ENCODE measurements around the gene C16orf92. TPM values are rescaled to one million over a fixed set of nuclear protein-coding genes. Genes with fewer than 3 reads are reported as not detected.

Gene C16orf92
- total RNA-seq, 3 donors from 2014 or later (not counting 1 experiment from before 2014, with no cell fraction given), result not detected

DNA sequence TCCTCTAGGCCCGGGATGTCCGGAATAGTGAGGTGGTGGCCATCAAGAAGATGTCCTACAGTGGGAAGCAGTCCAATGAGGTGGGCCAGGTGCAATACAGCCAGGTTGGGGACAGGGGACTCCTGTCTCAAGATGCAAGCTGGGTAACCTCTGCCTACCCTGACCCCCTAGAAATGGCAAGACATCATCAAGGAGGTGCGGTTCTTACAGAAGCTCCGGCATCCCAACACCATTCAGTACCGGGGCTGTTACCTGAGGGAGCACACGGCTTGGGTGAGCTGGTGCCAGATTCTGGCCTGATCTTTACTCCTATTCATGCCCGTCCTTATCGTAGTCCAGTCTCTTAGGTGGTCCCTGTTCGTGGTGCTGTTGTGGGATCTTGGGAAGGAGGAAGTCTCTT lies 44.9 kb upstream of the C16orf92 start:
- TF ChIP-seq, protein P1, sequence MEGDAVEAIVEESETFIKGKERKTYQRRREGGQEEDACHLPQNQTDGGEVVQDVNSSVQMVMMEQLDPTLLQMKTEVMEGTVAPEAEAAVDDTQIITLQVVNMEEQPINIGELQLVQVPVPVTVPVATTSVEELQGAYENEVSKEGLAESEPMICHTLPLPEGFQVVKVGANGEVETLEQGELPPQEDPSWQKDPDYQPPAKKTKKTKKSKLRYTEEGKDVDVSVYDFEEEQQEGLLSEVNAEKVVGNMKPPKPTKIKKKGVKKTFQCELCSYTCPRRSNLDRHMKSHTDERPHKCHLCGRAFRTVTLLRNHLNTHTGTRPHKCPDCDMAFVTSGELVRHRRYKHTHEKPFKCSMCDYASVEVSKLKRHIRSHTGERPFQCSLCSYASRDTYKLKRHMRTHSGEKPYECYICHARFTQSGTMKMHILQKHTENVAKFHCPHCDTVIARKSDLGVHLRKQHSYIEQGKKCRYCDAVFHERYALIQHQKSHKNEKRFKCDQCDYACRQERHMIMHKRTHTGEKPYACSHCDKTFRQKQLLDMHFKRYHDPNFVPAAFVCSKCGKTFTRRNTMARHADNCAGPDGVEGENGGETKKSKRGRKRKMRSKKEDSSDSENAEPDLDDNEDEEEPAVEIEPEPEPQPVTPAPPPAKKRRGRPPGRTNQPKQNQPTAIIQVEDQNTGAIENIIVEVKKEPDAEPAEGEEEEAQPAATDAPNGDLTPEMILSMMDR (IDR thresholded peaks at IDR 0.05), result no peak
- Mint-ChIP-seq H3K36me3 (peaks cover 8% of the 10 kb centered on the region), H3K4me1 (peaks cover 26 to 46% of the 10 kb centered on the region in 2 donors), H3K27me3 (ENCODE audit: low read depth in 2 of 2) (no peaks in the 10 kb centered on the region), H3K4me3 (no peak overlapping the region), H3K9me3 (no peaks in the 10 kb centered on the region), H3K27ac (no peak overlapping the region)
- Histone ChIP-seq H3K9me3 (ENCODE audit: control insufficient read depth, insufficient read depth, low read length) (no peaks in the 10 kb centered on the region), H3K4me1 (ENCODE audit: control insufficient read depth, insufficient read depth, low read length) (peaks cover 28% of the 10 kb centered on the region), H3K27ac (ENCODE audit: low read length) (no peak overlapping the region), H3K4me3 (ENCODE audit: low read length) (no peak overlapping the region), H3K36me3 (ENCODE audit: control insufficient read depth, insufficient read depth, low read length) (peaks cover 46% of the 10 kb centered on the region), H3K27me3 (ENCODE audit: control insufficient read depth, insufficient read depth, low read length) (no peaks in the 10 kb centered on the region)
- 98% methylated on average over 9 of the region's 9 CpGs for WGBS (ENCODE audit: insufficient coverage)
- intact Hi-C loops (cut with micrococcal nuclease), result no loop called here
- ATAC-seq (no peak), DNase-seq (no peak)

DNA sequence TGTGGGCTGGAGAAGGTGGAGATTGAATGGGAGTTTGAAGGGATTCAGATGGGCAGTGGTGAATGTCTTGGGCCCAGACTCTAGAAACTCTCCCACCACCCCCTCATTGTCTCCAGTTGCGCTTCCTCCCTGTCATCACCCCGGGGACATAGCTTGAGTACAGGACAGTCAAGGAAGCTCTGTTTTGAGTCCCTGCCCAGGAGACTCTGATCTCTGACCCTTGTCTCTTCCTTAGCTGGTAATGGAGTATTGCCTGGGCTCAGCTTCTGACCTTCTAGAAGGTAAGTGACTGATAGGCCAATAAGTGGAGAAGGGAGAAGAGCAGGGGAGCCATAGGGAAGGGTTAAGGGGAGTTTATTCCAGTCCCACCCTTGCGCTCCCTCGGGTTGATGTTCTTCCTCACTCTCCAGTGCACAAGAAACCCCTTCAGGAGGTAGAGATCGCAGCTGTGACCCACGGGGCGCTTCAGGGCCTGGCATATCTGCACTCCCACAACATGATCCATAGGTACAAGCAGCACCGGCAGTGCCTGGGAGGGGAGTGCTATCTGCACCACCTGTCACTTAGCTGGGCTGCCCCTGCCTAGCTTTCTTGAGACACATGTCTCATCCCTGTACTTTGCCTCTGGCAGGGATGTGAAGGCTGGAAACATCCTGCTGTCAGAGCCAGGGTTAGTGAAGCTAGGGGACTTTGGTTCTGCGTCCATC lies 44.3 kb upstream of the C16orf92 start:
- Mint-ChIP-seq H3K27ac (no peak overlapping the region), H3K9me3 (no peaks in the 10 kb centered on the region), H3K4me3 (no peak overlapping the region), H3K4me1 (peaks cover 26 to 40% of the 10 kb centered on the region in 2 donors), H3K36me3 (peaks cover 8% of the 10 kb centered on the region), H3K27me3 (ENCODE audit: low read depth in 2 of 2) (no peaks in the 10 kb centered on the region)
- 95% methylated on average over 7 of the region's 9 CpGs for WGBS (ENCODE audit: insufficient coverage)
- DNase-seq (no peak), ATAC-seq (no peak)
- peaks cover 52% of the 10 kb centered on the region for H3K36me3 ChIP-seq (ENCODE audit: control insufficient read depth, insufficient read depth, low read length)
- H3K27ac ChIP-seq (ENCODE audit: low read length), result no peak overlapping the region
- H3K9me3 ChIP-seq (ENCODE audit: control insufficient read depth, insufficient read depth, low read length), result no peaks in the 10 kb centered on the region
- intact Hi-C loops (cut with micrococcal nuclease), result no loop called here
- no peaks in the 10 kb centered on the region for H3K27me3 ChIP-seq (ENCODE audit: control insufficient read depth, insufficient read depth, low read length)
- peaks cover 25% of the 10 kb centered on the region for H3K4me1 ChIP-seq (ENCODE audit: control insufficient read depth, insufficient read depth, low read length)
- no peak overlapping the region for H3K4me3 ChIP-seq (ENCODE audit: low read length)
- TF ChIP-seq, protein P1 (IDR thresholded peaks at IDR 0.05), result no peak

DNA sequence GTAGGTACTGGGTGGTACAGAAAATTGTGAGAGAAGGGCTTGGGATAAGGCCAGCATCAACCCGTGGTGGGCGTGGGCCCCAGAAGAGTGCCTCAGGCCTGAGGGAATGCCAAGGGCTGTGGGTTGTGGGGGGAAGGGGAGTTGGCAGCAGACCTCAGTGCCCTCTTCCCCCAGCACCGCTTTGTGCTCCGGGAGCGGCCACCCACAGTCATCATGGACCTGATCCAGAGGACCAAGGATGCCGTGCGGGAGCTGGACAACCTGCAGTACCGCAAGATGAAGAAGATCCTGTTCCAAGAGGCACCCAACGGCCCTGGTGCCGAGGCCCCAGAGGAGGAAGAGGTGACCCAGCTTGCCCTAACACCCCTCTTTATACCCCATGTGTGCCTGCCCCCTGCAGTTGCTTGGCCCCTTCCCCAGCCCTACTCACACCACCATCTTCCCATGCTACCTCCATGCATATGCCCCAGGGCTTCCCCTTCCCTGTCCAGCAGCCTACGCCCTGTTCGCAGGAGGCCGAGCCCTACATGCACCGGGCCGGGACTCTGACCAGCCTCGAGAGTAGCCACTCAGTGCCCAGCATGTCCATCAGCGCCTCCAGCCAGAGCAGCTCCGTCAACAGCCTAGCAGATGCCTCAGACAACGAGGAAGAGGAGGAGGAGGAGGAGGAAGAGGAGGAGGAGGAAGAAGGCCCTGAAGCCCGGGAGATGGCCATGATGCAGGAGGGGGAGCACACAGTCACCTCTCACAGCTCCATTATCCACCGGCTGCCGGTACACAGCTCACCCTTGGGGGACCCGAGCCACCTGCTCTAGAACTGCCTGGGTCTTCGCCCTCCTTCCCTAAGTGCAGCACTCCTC lies 40.2 kb upstream of the C16orf92 start:
- 97% methylated on average over 24 of the region's 24 CpGs for WGBS (ENCODE audit: insufficient coverage)
- DNase-seq (no peak), ATAC-seq (no peak)
- Histone ChIP-seq H3K27ac (ENCODE audit: low read length) (no peak overlapping the region), H3K9me3 (ENCODE audit: control insufficient read depth, insufficient read depth, low read length) (no peaks in the 10 kb centered on the region), H3K4me3 (ENCODE audit: low read length) (no peak overlapping the region), H3K4me1 (ENCODE audit: control insufficient read depth, insufficient read depth, low read length) (no peaks in the 10 kb centered on the region), H3K36me3 (ENCODE audit: control insufficient read depth, insufficient read depth, low read length) (peaks cover 93% of the 10 kb centered on the region), H3K27me3 (ENCODE audit: control insufficient read depth, insufficient read depth, low read length) (no peaks in the 10 kb centered on the region)
- peaks cover 8% of the 10 kb centered on the region for H3K36me3 Mint-ChIP-seq
- no peak overlapping the region for H3K27ac Mint-ChIP-seq
- no peaks in the 10 kb centered on the region for H3K27me3 Mint-ChIP-seq (ENCODE audit: low read depth in 2 of 2)
- intact Hi-C loops (cut with micrococcal nuclease), result no loop called here
- peaks cover 0 to 5% of the 10 kb centered on the region in 2 donors for H3K4me1 Mint-ChIP-seq
- TF ChIP-seq, protein P1 (IDR thresholded peaks at IDR 0.05), result no peak
- no peak overlapping the region for H3K4me3 Mint-ChIP-seq
- no peaks in the 10 kb centered on the region for H3K9me3 Mint-ChIP-seq
